H1 (cell line): ENCODE results near the gene PDE2A. TPM values are rescaled to one million over a fixed set of nuclear protein-coding genes. Genes with fewer than 3 reads are reported as not detected.

Experiments used
- POLR2A ChIP-seq, 2 experiments: IDR thresholded peaks; 1 replicate in 1 of 2; 2 replicates in 1 of 2; pipeline ENCODE4 v1.6.1; 2011; ENCODE audit warnings: low read depth in 2 of 2, low read length in 2 of 2, mild to moderate bottlenecking in 2 of 2; ENCODE audit errors: control extremely low read depth in 1 of 2
- ZNF274 ChIP-seq: IDR thresholded peaks from 2 replicates; pipeline ENCODE4 v1.7.0; 2012; ENCODE audit warnings: low read length, borderline replicate concordance; ENCODE audit errors: extremely low read depth
- polyA plus RNA-seq, 7 experiments: library from polyadenylated mRNA; depleted of rRNA in 3 of 7; stranded (reverse) in 5 of 7; unstranded in 2 of 7; fragments of >200 nt in 5 of 7; fragments of 200-250 nt in 2 of 7; gene quantifications; 1 replicate in 5 of 7; 2 replicates in 1 of 7; 4 replicates in 1 of 7; pipeline versions ENCODE4 v1.2.1 to v1.2.3, GENCODE V29; 2011 to 2013; ENCODE audit warnings: missing spikeins in 2 of 7, mixed read lengths in 2 of 7
- total RNA-seq: library from RNA; stranded (reverse); fragmentation: NEBNext Ultra II Directional; extraction: Animal tissue kit (Norgen Biotek cat#: 25700); gene quantifications from 2 replicates; pipeline ENCODE4 v1.2.1, GENCODE V29; 2021

The PDE2A gene
- total and polyA plus RNA-seq, 2 of the 8 experiments (the other 6 are each of a cell fraction or from before 2014, with no cell fraction given) = 3.4 to 7.1 TPM

DNA sequence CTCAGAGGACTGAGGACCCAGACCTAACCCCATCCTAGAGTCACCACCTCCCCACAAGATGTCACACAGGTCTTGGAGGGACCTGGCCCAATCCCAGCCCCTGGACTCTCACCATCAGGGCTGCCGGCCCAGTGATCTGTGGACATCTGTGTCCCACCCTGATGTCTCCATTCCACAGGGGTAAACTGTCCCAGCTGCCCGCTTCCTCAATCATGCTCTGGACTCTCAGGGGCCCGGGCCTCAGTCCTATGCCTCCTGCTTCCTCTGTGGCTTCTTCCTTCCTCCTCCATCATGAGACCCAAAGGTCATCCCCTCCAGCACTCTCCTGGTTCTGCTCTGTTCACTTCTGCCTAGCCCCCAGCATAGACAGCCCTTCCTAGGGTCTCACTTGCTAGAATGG is 45.8 kb upstream of the PDE2A start (continued):
- TF ChIP-seq ZNF274 = no peak
- no peak for TF ChIP-seq POLR2A (IDR thresholded peaks at IDR 0.05; ENCODE audit: control extremely low read depth in 1 of 2, low read depth in 2 of 2, low read length in 2 of 2)
